Stimulated activated CD4-positive, alpha-beta T cell treated with anti-CD3 and anti-CD28 coated beads, Interleukin-1b, Interleukin-23, amount 100 ng/mL, for 24 hours (primary cell): ENCODE results near the gene CDC42BPG.

Experiments
- DNase-seq, 4 experiments: peaks; one replicate each; pipeline ENCODE4 v3.0.0-alpha.2; 2020; ENCODE audit warnings: low read depth in 4 of 4, low spot score in 1 of 4

Gene CDC42BPG

GRCh38 chr11:64864473-64865285 lies 20.2 kb upstream of the CDC42BPG start:
- DNase-seq: no peak

DNA sequence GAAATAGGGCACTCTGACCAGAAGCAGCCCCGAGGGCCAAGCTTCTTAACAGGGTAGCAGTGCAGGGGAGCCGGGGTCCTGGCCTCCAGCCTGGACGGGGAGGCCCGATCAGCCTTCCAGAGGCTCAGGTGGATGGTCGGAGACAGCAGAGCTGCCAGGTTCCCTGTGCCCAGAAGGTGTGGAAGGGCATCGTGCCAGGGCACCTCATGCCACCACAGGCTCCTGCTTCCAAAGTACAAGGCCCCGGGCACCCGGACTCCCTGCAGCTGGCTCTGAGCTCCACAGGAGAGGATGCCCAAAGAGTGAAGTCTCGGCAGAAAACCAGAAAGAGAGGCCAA lies 19.7 kb upstream of the CDC42BPG start:
- DNase-seq: no peak

GRCh38 chr11:64863391-64864060 lies 19.1 kb upstream of the CDC42BPG start:
- DNase-seq: no peak

GRCh38 chr11:64862987-64863390 lies 18.5 kb upstream of the CDC42BPG start:
- DNase-seq: no peak

GRCh38 chr11:64861227-64861975 lies 16.9 kb upstream of the CDC42BPG start:
- no peak for DNase-seq

DNA sequence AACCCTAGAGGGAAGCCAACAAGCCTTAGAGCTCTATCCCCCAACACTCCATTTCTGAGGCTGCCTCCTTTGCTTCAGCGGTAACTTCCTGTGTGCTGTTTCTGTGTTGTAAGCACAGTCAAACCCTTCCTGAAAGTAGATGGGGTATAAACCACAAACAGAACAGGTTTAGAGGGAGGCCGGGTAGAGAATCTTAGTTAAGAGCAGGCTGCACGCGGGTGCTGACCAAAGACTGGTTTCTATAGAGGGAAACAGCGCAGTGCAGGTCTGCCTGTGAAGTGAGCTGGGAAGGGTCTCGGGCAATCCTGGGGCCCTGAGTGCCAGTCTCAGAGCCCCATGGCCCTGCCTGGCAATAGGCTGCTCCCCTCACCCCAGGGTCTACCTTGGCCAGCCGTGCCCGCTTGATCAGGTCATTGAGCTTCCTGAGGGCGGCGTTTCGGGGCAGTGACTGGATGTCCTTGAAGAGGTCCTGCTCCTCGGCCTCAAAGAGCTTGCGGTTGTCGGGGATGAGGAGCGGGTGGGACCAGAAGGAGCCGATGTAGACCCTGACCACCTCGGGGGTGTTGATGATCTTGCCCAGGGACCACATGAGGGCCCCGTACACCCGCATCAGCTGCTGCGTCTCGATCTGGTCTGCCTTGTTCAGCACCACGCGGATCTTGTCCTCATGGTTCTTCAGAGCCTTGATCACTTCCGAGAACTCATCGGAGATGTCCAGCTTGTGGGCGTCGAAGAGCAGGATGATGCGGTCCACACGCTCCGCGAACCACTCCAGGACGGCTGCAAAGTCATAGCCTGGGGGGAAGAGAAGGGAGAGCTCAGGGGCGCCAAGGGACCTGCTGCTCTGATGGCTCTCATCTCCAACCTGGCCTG lies 15.3 kb upstream of the CDC42BPG start:
- no peak for DNase-seq

DNA sequence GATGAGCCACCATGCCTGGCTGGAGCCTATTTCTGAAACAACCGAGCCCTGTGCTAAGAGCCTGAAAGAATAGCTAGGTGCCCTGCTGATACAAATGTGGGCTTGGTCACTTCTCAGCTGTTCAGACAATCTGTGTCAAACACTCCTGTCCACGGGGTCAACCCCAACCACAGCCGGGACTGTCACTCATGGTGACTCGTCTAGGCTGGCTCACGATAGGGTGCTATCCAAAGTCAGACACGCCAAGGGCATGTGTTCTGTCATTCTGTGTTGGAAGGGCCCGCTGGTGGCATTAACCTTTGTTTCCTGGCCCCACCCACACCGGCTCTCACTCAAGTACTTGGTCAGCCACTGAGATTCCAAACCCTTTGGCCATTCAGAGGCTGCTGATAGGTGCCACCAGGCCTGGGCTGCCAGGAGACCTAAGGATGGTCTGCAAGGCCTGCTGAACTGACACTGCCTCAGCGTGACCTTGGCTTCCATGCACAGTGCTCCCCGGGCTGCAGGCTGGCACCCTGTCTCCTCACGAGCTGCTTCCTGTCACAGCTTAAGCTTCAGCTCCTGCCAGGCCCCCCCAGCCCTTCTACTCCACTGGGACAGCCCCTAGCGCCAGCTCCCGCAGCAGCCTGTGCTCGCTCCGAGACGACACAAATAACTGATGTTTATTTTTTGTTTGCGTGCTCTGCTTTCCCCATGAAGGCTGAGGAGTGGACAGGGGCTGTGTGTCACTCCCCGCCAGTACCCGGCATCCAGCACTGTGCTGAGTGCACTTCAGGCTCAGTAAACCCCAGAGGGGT lies 14.2 kb upstream of the CDC42BPG start:
- DNase-seq: no peak

DNA sequence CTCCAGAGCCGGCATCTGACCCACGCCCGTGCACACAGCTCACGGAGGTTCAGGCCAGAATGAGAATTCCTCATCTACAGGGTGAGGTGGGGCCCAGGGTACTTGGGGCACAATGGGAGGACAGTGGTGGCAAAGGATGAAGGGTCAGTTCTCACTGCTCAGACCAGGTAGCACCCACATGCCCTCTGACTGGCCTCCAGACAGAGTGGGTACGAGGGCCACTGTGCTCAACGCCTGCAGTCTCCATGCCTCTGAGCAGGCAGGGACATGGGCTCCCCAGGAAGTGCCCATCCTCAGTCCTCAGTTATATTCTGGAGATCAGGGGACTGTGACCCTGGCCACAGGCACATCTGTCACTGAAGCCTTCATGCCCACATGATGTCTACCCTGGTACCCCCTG lies 13.0 kb upstream of the CDC42BPG start:
- DNase-seq: no peak

DNA sequence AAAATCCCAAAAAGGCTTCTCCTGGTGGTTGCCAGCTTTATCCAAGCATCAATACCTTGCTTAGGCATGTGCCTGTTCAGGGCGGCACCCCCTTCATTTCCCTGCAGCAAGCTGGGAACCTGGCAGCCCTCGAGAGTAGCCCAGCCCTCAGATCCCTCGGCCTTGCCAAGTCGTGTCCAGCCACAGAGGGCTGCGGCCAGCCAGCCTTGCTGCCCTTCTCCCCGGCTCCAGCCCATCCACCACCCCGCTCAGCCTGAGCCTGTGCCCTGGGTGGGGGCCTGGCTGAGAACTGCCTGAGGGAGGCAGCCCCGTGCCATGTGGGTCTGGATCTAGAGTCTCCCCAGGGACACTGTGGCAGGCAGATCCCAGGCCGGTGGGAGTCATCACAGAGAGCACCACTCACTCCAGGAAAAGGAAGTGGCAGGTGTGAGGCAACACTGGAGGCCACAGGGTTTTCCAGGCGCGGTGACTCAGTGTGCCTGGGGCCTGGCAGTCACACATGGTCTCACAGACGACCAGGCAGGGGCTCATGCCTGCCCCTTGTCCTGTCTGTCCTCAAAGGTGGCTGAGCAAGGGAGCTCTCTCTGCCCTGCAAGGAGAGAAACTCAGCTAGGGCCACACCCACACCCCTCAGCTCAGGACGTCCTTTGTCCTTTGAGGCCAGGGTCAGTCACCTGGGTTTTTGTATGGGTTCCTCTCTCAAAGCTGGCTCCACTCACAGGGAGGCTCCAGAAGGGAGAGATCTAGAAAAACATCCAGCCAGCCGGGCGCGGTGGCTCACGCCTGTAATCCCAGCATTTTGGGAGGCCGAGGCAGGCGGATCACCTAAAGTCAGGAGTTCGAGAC lies 12.2 kb upstream of the CDC42BPG start:
- DNase-seq: peak in 1 of 4 experiments; percentile 76

DNA sequence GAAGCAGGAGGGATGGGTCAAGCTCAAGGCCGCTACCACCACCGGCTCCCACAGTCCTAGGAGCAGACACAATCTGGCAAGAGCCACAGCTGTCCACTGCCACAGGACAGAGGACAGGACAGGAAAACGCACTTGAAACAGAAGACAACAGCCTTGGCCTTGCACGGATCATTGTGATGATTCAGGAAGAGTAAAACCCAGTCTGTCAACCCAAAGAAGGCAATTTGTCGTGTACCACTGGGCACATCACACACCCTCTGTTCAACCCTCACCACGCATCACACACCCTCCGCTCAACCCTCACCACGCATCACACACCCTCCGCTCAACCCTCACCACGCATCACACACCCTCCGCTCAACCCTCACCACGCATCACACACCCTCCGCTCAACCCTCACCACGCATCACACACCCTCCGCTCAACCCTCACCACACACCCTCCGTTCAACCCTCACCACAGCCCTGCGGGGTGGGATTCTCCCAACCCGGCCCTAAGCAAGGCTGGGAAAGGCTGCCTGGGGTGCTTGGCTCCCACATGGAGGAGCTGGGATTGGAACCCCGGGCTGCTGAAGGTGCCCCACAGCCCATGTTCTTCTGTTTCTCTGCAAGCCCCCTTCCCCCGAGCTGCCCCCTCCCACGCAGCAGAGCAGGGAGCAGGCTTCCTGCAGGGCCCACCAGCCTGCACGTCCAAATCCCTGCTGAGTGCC lies 11.3 kb upstream of the CDC42BPG start:
- no peak for DNase-seq

GRCh38 chr11:64854534-64855502 lies 10.4 kb upstream of the CDC42BPG start:
- DNase-seq: no peak

DNA sequence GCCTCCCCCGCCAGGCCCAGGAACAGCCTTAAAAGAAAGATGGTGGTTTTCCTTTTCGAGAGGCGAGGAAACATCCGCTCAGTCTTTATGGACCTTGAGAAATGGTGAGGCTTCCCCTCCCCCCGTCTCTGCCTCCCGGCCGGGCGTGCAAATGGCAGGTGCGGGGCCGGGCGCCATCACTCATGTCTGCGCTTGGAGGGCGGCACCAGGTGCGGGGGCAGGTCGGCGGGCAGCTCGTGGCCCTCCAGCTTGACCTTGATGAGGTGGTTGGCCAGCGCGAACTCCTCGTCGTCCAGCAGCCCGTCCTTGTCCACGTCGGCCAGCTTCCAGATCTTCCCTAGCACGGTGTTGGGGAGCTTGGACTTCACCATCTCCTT lies 9.7 kb upstream of the CDC42BPG start:
- DNase-seq: no peak

- no peak for DNase-seq
Measured at GRCh38 chr11:64853709-64854108, 9.3 kb upstream of the CDC42BPG start.

DNA sequence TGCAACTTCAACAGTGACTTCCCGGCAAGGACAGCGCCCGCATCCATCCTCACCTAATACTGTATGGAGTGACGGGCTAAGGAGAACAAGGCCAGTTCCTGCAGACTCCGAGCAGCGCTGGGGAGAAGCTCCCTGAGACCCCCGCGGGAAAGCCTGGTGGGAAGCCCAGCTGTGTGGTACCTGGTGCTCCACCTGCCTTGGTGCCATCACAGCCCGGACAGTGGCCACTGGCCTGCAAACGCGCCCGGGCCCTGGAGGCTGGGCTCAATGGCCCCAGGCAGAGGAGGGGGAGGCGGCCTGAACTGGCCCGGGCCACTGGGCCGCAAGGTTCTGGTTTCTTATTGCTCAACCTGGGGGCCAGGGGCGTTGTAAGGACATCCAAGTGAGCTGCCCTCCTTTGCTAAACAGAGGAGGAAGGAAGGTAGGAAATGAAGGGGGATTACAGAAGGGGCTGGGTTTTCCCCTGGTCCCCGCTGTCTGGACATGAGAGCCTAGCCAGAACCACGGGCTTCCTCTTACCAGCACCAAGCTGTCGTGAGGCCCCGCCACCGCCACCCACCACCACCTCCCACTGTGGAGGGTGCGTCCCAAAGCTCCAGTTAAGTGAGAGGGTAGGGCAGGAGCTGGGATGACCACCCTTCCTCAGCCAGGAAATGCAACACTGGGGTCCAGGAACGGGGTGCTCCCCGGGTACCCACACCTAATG lies 8.5 kb upstream of the CDC42BPG start:
- no peak for DNase-seq

GRCh38 chr11:64851831-64852351 lies 7.4 kb upstream of the CDC42BPG start:
- DNase-seq: no peak

- no peak for DNase-seq
Measured at GRCh38 chr11:64850979-64851567, 6.6 kb upstream of the CDC42BPG start.
